Left hindlimb (tissue), 1 donor: ENCODE data around the gene LENG1.
A peak's percentile ranks its signal among the peaks of the same experiment; 100 is the strongest.
"Not testable (repeated sequence)": the region's sequence is repeated elsewhere in the genome, so short reads cannot be mapped to it uniquely, and the experiment has no call there.

Source experiments
- DNase-seq: peaks from one replicate; pipeline ENCODE4 v3.0.0-alpha.2; 2018

The LENG1 gene

DNA sequence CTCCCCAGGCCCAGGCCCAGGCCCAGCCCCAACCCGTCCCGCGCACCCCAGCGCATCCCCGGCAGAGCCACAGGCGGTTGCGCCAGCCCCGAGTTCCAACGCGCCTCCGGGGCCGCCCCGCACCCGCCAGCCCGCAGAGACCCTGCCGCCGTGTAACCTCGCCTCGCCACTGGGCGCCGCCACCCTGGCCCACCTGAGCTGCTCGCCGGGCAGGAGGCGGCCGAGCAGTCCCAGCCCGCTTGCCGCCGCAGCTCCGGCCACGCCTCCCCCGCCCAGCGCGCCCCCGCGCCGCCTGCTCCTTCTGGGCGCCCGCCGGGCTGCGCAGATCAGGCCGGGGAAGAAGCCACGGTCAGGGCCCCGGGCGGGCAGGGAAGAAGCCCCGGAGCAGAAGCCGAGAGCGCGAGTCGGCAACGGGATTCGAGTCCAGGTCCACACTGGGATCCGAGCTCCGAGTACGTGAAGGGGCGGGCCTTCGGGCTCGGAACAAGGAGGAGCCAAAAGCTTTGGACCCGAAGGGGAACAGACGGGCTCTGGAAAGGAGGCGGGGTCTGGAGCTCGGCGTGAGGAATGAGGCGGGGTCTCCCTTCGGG lies 29.7 kb upstream of the LENG1 start, which contains the start of gene MBOAT7:
Gene MBOAT7 (minus strand): TSS at position 436 of the 590 bp plus-strand sequence. CDS start 1,072 bp downstream, outside the sequence.
- no peak for DNase-seq

GRCh38 chr19:54188215-54188871 lies 28.8 kb upstream of the LENG1 start:
- no peak for DNase-seq

DNA sequence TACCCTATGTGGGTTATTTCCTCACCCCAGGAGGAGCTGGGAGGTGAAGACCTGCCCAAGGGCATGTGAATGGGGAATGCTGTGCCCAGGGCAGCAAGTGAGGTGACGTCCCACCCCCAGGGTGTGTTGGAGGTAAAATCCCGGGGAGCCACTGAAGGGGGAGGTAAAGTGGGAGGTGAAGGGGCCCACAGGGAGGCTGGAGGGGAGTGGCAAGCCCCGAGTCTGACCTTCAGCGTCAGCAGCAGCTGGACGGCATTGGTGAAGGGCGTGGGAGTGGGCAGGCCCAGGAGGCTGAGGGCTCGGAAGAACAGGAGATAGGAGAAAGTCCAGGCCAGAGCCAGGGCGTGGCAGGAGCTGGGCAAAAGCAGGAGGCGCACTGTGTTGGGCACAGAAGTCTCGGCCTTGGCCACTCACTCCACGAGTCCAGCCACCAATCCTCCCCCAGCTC lies 27.4 kb upstream of the LENG1 start:
- DNase-seq, result no peak

DNA sequence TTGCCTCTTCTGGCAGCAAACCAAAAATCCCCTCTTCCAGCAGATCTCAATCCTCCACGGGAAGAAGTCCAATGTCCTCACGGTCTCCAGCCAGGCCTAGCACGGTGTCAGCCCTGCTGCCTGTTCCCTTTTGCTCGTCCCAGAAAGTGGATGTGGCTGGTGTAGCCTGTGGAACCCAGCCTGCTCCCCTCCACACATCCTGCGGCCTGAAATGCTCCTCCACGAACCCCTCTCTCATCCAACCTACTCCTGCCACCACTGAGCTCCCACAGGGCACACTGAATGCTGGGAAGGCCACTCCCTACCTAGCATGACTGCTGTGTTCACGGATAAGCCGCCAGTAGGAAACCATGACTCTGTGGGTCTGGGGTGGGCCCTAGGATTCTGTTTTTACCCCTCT lies 26.8 kb upstream of the LENG1 start:
- no peak for DNase-seq

DNA sequence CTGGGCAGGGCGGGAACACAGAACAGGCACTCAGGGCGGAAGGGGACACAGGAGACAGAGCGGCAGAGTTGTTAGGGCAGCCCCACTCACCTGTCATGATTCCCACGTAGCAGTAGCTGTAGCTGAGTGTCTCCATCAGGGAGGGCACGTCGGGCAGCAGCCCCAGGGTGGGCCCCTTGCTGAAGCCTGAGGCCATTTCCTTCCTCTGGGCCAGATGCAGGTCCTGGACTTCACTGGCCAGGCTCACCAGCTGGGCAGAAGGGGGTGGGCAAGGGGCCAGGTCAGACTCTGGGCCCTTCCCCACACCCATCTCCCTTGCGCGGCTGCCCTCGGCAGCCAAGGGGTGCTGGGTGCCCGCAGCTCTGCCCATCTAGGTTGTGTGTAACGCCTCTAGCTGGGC lies 23.9 kb upstream of the LENG1 start:
- no peak for DNase-seq

DNA sequence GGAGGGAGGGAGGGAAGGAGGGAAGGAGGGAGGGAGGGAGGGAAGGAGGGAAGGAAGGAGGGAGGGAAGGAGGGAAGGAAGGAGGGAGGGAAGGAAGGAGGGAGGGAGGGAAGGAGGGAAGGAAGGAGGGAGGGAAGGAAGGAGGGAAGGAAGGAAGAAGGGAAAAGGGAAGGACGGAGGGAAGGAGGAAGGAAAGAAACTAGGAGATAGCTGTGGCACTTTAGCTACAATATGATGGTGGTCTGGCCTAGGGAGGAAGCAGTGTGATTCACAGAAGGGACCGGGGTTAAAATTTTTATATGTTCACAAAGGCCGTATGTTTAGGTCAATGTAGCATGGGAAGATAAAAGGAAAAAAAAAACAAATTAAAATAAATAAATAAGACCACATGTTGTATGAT lies 22.4 kb upstream of the LENG1 start:
- not testable (repeated sequence) for DNase-seq

DNA sequence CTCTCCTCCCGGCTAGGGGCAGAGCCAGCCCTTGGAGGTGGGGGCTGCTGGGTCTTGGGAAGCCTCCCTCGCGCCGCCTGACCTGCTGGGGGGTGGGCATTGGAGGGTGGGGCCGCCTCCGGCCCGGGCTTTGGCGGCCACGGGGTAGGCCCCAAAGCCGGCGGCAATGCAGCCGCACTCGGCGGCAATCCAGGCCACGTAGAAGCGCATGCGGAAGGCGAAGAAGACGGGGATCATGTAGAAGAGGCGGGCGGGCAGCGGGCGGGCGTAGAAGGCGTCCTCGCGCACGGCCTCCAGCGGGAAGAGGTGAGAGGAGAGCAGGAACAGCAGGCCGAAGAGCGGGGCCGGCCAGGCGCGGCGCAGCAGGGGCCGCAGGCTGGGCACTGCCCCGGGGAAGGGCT lies 21.2 kb upstream of the LENG1 start:
- DNase-seq, result no peak

DNA sequence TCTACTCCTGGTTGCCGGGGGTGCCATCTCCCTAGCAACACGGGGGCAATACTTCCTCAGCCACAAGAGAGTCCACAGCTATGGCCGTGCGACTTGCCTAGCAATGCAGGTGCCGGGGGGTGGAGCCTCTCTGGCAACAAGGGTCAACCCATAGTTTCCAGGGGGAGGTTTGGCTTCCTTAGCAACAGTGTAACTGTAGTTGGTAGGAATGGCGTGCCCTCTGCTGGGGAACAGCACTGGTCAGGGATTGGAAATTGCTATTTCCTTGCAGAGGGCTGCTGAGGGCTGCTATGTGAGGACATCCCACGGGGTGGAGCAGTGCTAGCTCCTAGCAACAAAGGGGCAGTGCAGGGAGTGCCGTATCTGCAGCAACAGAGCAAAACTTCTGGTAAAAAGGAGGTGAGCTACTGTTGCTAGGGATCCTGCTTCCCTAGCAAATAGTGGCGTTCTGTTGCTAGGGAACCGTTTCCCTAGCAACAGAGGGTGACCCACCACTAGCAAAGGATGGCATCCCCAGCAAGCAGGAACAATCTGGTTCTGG lies 20.5 kb upstream of the LENG1 start:
- no peak for DNase-seq

- no peak for DNase-seq
Measured at GRCh38 chr19:54179262-54179852, 19.8 kb upstream of the LENG1 start.

- no peak for DNase-seq
Measured at GRCh38 chr19:54178581-54179261, 19.2 kb upstream of the LENG1 start.

- no peak for DNase-seq
Measured at GRCh38 chr19:54173951-54174834, 14.7 kb upstream of the LENG1 start.

GRCh38 chr19:54173359-54173699 lies 13.8 kb upstream of the LENG1 start:
- DNase-seq, result no peak

DNA sequence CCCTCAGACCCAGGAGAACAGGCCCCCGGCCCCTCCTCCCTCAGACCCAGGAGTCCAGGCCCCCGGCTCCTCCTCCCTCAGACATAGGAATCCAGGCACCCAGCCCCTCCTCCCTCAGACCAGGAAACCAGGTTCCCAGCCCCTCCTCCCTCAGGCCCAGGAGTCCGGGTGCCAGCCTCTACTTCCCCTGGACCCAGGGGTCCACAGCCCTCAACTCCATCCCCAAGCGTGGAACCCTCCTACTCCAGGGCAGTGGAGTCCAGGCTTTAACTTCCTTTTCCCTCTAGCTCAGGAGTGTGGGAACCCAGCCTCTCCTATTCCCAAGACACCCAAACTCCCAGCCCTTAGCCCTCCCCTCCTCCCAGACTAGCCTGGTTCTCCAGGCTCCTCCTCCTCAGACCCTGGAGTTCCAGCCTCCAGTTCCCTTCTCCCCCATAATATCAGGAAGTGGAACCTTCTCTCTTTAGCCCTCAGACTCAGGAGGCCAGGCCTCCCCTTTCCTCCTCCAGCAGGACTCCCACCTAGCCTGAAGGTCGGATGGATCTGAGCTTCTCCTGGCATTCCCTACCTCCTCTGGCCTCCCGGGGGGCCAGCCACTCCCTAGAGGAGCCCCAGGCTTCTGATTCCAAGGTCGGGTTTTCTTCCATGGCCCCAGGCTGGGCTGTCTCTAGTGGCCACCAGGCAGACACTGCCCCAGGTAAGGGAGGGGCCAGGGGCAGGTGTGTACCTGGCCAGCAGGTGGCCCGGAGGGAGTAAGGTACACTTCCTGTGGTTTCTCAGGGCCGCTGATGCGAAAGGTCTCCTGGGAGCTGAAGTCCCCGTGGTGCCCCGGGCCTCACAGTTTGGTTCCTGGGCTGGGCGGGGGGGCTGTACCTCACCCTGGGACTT lies 13.2 kb upstream of the LENG1 start, which contains the start of gene TMC4:
Gene TMC4 (minus strand): TSS at position 690 of the 888 bp plus-strand sequence. CDS start 43 bp downstream, at position 647.
- DNase-seq, result no peak

DNA sequence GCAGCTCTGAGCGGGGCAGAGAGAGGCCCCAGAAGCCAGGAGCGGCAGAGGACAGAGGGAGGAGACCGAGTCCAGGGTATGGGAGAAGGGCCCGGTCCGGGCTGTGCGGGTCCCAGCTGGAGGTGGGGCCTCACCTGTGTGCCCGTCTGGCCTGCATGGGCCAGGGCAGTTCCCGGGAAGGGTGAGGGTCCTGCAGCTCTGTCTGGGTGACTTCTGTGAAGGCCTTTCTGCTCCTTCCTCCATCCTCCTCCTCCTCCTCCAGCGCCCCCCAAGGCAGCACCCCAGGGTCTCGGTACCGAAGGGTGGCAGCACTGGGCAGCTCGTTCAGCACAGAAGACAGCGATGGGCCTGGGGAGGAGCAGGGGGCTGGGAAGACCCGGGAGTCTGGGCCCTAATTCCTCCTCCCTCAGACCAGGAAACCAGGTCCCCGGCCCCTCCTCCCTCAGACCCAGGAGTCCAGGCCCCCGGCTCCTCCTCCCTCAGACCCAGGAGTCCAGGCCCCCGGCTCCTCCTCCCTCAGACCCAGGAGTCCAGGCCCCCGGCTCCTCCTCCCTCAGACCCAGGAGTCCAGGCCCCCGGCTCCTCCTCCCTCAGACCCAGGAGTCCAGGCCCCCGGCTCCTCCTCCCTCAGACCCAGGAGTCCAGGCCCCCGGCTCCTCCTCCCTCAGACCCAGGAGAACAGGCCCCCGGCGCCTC lies 12.4 kb upstream of the LENG1 start:
- not testable (repeated sequence) for DNase-seq

- no peak for DNase-seq
Measured at GRCh38 chr19:54169149-54169740, 9.7 kb upstream of the LENG1 start.

GRCh38 chr19:54168174-54168917 lies 8.8 kb upstream of the LENG1 start:
- DNase-seq, result peak; percentile 92

- DNase-seq, result no peak
Measured at GRCh38 chr19:54165222-54165621, 5.7 kb upstream of the LENG1 start.

- DNase-seq, result no peak
Measured at GRCh38 chr19:54164369-54165068, 5.0 kb upstream of the LENG1 start.

GRCh38 chr19:54162884-54163283 lies 3.4 kb upstream of the LENG1 start:
- DNase-seq, result no peak
